ENCODE data around the gene KANK4.

The KANK4 gene

GRCh38 chr1:62318756-62319544 is at the start of gene KANK4:
Gene KANK4 (minus strand): TSS chr1:62319434. CDS start chr1:62281564, 37,870 bp downstream.
- DNase-seq = peak in 3 of 51 donors; percentile 14 to 22 (median 21)

- no peak for DNase-seq
Measured at GRCh38 chr1:62368989-62369388, 49.8 kb upstream of the KANK4 start.

- no peak for DNase-seq
Measured at GRCh38 chr1:62367005-62367557, 47.8 kb upstream of the KANK4 start.

GRCh38 chr1:62364721-62365120 is 45.5 kb upstream of the KANK4 start:
- no peak for DNase-seq

- DNase-seq = no peak
Measured at GRCh38 chr1:62362926-62363325, 43.7 kb upstream of the KANK4 start.

- no peak for DNase-seq
Measured at GRCh38 chr1:62362061-62362917, 43.1 kb upstream of the KANK4 start.

GRCh38 chr1:62361431-62361830 is 42.2 kb upstream of the KANK4 start:
- DNase-seq = no peak

GRCh38 chr1:62358665-62359373 is 39.6 kb upstream of the KANK4 start:
- no peak for DNase-seq

- DNase-seq = no peak
Measured at GRCh38 chr1:62357916-62358315, 38.7 kb upstream of the KANK4 start.

GRCh38 chr1:62356257-62356835 is 37.1 kb upstream of the KANK4 start:
- no peak for DNase-seq

GRCh38 chr1:62355095-62355494 is 35.9 kb upstream of the KANK4 start:
- no peak for DNase-seq

GRCh38 chr1:62353853-62354252 is 34.6 kb upstream of the KANK4 start:
- DNase-seq = no peak

GRCh38 chr1:62352387-62352786 is 33.2 kb upstream of the KANK4 start:
- no peak for DNase-seq

GRCh38 chr1:62349470-62350233 is 30.4 kb upstream of the KANK4 start:
- no peak for DNase-seq

GRCh38 chr1:62346886-62347285 is 27.7 kb upstream of the KANK4 start:
- no peak for DNase-seq

GRCh38 chr1:62343911-62344310 is 24.7 kb upstream of the KANK4 start:
- DNase-seq = no peak

- no peak for DNase-seq
Measured at GRCh38 chr1:62342270-62342669, 23.0 kb upstream of the KANK4 start.

GRCh38 chr1:62341615-62342014 is 22.4 kb upstream of the KANK4 start:
- no peak for DNase-seq

GRCh38 chr1:62341089-62341488 is 21.9 kb upstream of the KANK4 start:
- no peak for DNase-seq
